Heart left ventricle (tissue), 13 donors: ENCODE results near the gene PLEKHG4B.

Source experiments
- POLR2A ChIP-seq, 2 donors: fragments of 450-650 bp; IDR thresholded peaks; one replicate each; pipeline ENCODE4 v1.6.1; 2017; ENCODE audit warnings: antibody characterized with exemption in 2 of 2, mild to moderate bottlenecking in 2 of 2, moderate library complexity in 2 of 2
- TF ChIP-seq, protein P1 (sequence below), 12 donors: fragments of 200-600 bp; sonication (generic) in 4 of 12; IDR thresholded peaks; one replicate each; pipeline versions ENCODE4 v1.5.0 to v1.8.0; 2018 to 2022; ENCODE audit warnings: antibody characterized with exemption in 12 of 12, mild to moderate bottlenecking in 5 of 12
- donor health status: ischemic (EF 13 %, LVEDD 7.1; RV severe dilation, severe dysfunction).
- donor health status: DM: no; HTN: yes; CAD: no.
- donor health status: DM: no; HTN: no; CAD: no.
- donor health status: ischemic (EF 25% LVEDD 6.9; RV normal size, moderate dysfunction).
- donor health status: ischemic (EF 25% LVEDD 5.7; RV mildly dilated, moderate dysfunction).
- donor health status: ischemic (EF 35%, LVEDD 5.7; RV mildly dilated, moderate dysfunction).
- donor health status: nonischemic (EF 11% LVEDD 7.7; RV severe dilation, severe dysfunction).
- donor health status: DM: yes; HTN: yes; CAD: no.
- donor health status: PGD.
- donor health status: ischemic (EF 29% LVEDD 5.4; RV normal size, mild dysfunction).
- donor health status: nonischemic (EF 23%, LVEDD 6.1; RV moderate dilation, normal function).

DNA sequence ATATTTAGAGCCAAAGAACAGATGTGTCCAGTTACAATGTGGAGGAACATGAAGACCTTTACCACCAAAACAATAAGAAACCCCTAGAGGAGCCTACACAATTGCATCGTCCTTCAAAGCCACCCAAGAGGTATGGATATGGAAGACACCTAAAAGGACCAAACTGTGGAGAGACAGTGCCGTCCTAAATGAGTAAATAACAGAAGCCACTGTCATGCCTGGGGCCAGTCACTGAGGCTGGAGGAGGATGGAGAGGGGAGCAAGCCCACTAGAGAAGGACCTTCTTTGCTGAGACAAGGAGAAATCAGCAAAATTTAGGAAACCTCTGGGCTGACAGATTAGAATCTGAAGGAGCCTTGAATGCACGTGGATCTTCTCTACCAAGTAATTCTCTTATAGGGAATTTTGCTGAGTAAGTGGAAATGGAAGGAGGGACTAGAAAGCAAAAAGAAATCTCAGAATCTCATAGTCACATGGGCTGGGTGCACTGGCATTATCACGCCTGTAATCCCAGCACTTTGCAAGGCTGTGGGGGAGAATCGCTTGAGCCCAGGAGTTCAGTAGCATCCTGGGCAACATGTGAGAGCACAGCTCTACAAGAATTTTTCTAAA lies 27.6 kb downstream of the PLEKHG4B start:
- TF ChIP-seq, protein P1, sequence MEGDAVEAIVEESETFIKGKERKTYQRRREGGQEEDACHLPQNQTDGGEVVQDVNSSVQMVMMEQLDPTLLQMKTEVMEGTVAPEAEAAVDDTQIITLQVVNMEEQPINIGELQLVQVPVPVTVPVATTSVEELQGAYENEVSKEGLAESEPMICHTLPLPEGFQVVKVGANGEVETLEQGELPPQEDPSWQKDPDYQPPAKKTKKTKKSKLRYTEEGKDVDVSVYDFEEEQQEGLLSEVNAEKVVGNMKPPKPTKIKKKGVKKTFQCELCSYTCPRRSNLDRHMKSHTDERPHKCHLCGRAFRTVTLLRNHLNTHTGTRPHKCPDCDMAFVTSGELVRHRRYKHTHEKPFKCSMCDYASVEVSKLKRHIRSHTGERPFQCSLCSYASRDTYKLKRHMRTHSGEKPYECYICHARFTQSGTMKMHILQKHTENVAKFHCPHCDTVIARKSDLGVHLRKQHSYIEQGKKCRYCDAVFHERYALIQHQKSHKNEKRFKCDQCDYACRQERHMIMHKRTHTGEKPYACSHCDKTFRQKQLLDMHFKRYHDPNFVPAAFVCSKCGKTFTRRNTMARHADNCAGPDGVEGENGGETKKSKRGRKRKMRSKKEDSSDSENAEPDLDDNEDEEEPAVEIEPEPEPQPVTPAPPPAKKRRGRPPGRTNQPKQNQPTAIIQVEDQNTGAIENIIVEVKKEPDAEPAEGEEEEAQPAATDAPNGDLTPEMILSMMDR (IDR thresholded peaks at IDR 0.05), result no peak
- no peak for TF ChIP-seq POLR2A (IDR thresholded peaks at IDR 0.05)
